PC-9 (cell line): ENCODE results near the gene RNF121. TPM values are rescaled to one million over a fixed set of nuclear protein-coding genes. Genes with fewer than 3 reads are reported as not detected.
"Not testable (repeated sequence)": the region's sequence is repeated elsewhere in the genome, so short reads cannot be mapped to it uniquely, and the experiment has no call there.

Experiments used
- Bru-seq: library from RNA; stranded (reverse); fragments of 400-500 nt; gene quantifications from one replicate; lab custom pipeline; 2021; lab: Mats Ljungman, UMichigan
- BruChase-seq, 2 experiments: library from RNA; stranded (reverse); fragments of 400-500 nt; gene quantifications; one replicate each; lab custom pipeline; 2021; lab: Mats Ljungman, UMichigan
- BruUV-seq: library from RNA; stranded (reverse); fragments of 400-500 nt; replicated peaks from 2 replicates; lab custom pipeline; 2021; lab: Mats Ljungman, UMichigan
- CTCF ChIA-PET: fragments of 300-600 bp; sonication (Branson Sonifier 250); formaldehyde crosslinking; loops from one replicate; lab custom pipeline; 2022; ENCODE audit warnings: antibody characterized with exemption; lab: Charles Lee
- POLR2A ChIA-PET: fragments of 300-600 bp; sonication (Branson Sonifier 250); formaldehyde crosslinking; loops from one replicate; lab custom pipeline; 2022; ENCODE audit warnings: antibody characterized with exemption; ENCODE audit not compliant: unreplicated experiment; lab: Charles Lee
- DNase-seq, 2 experiments: peaks; one replicate each; pipeline versions ENCODE4 v3.0.0 to v3.0.0-alpha.2; 2015 to 2022; ENCODE audit warnings: mixed read lengths in 1 of 2
- H2AFZ ChIP-seq: fragments of 200-600 bp; sonication (generic); 2 replicates; pipeline ENCODE4 v1.8.1; 2017; ENCODE audit warnings: antibody characterized with exemption
- H3F3A ChIP-seq: fragments of 200-600 bp; sonication (generic); 2 replicates; pipeline ENCODE4 v1.8.1; 2017; ENCODE audit warnings: antibody characterized with exemption, mild to moderate bottlenecking, low read depth; ENCODE audit not compliant: insufficient read depth
- H3K27ac ChIP-seq: fragments of 200-600 bp; sonication (generic); 2 replicates; pipeline ENCODE4 v1.6.1; 2016; ENCODE audit warnings: mixed run types
- H3K27me3 ChIP-seq: fragments of 200-600 bp; sonication (generic); 2 replicates; pipeline ENCODE4 v1.6.1; 2016; ENCODE audit warnings: low read depth, mixed run types; ENCODE audit not compliant: insufficient read depth
- H3K36me3 ChIP-seq: fragments of 200-600 bp; sonication (generic); 2 replicates; pipeline ENCODE4 v1.6.1; 2016; ENCODE audit warnings: low read depth, mixed run types
- H3K4me1 ChIP-seq: fragments of 200-600 bp; sonication (generic); replicated peaks from 2 replicates; pipeline ENCODE4 v1.6.1; 2016; ENCODE audit warnings: mixed run types; ENCODE audit not compliant: insufficient read depth
- H3K4me2 ChIP-seq: fragments of 200-600 bp; sonication (generic); 2 replicates; pipeline ENCODE4 v1.6.1; 2017; ENCODE audit warnings: mixed run types
- H3K4me3 ChIP-seq: fragments of 200-600 bp; sonication (generic); 2 replicates; pipeline ENCODE4 v1.6.1; 2016; ENCODE audit warnings: mixed run types
- H3K79me2 ChIP-seq: fragments of 200-600 bp; sonication (generic); 2 replicates; pipeline ENCODE4 v1.6.1; 2017; ENCODE audit warnings: low read depth, mixed run types
- H3K9me2 ChIP-seq: fragments of 200-600 bp; sonication (generic); 2 replicates; pipeline ENCODE4 v1.8.1; 2017; ENCODE audit warnings: mild to moderate bottlenecking; ENCODE audit not compliant: insufficient read depth
- H3K9me3 ChIP-seq: fragments of 200-600 bp; sonication (generic); 2 replicates; pipeline ENCODE4 v1.8.1; 2016; ENCODE audit warnings: low read depth; ENCODE audit not compliant: insufficient read depth
- H4K20me1 ChIP-seq: fragments of 200-600 bp; sonication (generic); 2 replicates; pipeline ENCODE4 v1.8.1; 2017; ENCODE audit not compliant: insufficient read depth
- EZH2 ChIP-seq: fragments of 200-600 bp; sonication (generic); IDR thresholded peaks from 2 replicates; pipeline ENCODE4 v1.8.0; 2017; ENCODE audit warnings: antibody characterized with exemption, low read depth
- intact Hi-C: fragments of 100-400 bp; cut with micrococcal nuclease; formaldehyde crosslinking; loops from one replicate; pipeline ENCODE4 v1.10.0; 2022; ENCODE audit not compliant: unreplicated experiment
- long read RNA-seq: library from polyadenylated mRNA; stranded (forward); transcript quantifications from one replicate; pipeline ENCODE4 v2.0.0, GENCODE V29; 2022
- total RNA-seq: library from RNA; stranded (reverse); gene quantifications from 2 replicates; pipeline ENCODE4 v1.2.3, GENCODE V29; 2021
- TF ChIP-seq, protein P1 (sequence below): fragments of 200-600 bp; sonication (generic); conservative IDR thresholded peaks from 2 replicates; pipeline ENCODE4 v1.6.1; 2017; ENCODE audit warnings: mixed run types, antibody characterized with exemption, mild to moderate bottlenecking, moderate library complexity

RNF121 gene
- total RNA-seq (40.5 and 41.2 TPM in 2 replicates), Bru-seq, nascent RNA (percentile 81 among the genes with signal in this experiment), BruChase-seq, experiment 1, labeled RNA remaining after a 2-hour chase (percentile 72 among the genes with signal in this experiment), BruChase-seq, experiment 2, labeled RNA remaining after a 6-hour chase (percentile 67 among the genes with signal in this experiment)
- long read RNA-seq, transcript RNF121-201 (9 exons, 2,625 nt), result major isoform, 16 of 22 reads
- long read RNA-seq, partial matches to known transcripts, result 1 of 22 reads
- long read RNA-seq, other reads (novel, unspliced or antisense), result 2 of 22 reads

GRCh38 chr11:71928737-71929443 is at the start of gene RNF121:
Gene RNF121, plus strand, starts transcription at chr11:71929046. Its CDS starts 16 bp downstream, at chr11:71929062.
- Histone ChIP-seq H2AFZ (peak within 1 kb of the TSS; percentile 97), H3K4me1 (peaks cover 18% of the 10 kb centered on the region), H3K4me3 (peak within 1 kb of the TSS; percentile 89), H3K79me2 (peaks cover 61% of the 10 kb centered on the region), H3K9me3 (no peaks in the 10 kb centered on the region), H4K20me1 (peaks cover 15% of the 10 kb centered on the region; the same call in 1 of the 2 replicates), H3K4me2 (peak within 1 kb of the TSS; percentile 99), H3K27ac (peak within 1 kb of the TSS; percentile 79), H3F3A (no peaks in the 10 kb centered on the region), H3K27me3 (no peaks in the 10 kb centered on the region), H3K9me2 (no peaks in the 10 kb centered on the region), H3K36me3 (no peaks in the 10 kb centered on the region)
- intact Hi-C loops, result loop anchor here (1.0 to 5.0 kb wide), 3 partner anchors 16 to 153 kb away; partner anchors contain the start of genes LRRC51 and NUMA1
- no TSS peak for BruUV-seq
- no peak for TF ChIP-seq EZH2
- TF ChIP-seq, protein P1, sequence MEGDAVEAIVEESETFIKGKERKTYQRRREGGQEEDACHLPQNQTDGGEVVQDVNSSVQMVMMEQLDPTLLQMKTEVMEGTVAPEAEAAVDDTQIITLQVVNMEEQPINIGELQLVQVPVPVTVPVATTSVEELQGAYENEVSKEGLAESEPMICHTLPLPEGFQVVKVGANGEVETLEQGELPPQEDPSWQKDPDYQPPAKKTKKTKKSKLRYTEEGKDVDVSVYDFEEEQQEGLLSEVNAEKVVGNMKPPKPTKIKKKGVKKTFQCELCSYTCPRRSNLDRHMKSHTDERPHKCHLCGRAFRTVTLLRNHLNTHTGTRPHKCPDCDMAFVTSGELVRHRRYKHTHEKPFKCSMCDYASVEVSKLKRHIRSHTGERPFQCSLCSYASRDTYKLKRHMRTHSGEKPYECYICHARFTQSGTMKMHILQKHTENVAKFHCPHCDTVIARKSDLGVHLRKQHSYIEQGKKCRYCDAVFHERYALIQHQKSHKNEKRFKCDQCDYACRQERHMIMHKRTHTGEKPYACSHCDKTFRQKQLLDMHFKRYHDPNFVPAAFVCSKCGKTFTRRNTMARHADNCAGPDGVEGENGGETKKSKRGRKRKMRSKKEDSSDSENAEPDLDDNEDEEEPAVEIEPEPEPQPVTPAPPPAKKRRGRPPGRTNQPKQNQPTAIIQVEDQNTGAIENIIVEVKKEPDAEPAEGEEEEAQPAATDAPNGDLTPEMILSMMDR, result no peak
- ChIA-PET CTCF (interaction anchor here (0.5 kb wide), 1 partner anchor 1796 kb away, joined by 4 read pairs; no protein-coding TSS in a partner anchor), POLR2A (interaction anchor here (0.6 to 0.9 kb wide), 3 partner anchors 9 to 142 kb away, joined by 5 to 19 read pairs (median 16); no protein-coding TSS in a partner anchor)
- DNase-seq, result peak; percentile 93 to 95

DNA sequence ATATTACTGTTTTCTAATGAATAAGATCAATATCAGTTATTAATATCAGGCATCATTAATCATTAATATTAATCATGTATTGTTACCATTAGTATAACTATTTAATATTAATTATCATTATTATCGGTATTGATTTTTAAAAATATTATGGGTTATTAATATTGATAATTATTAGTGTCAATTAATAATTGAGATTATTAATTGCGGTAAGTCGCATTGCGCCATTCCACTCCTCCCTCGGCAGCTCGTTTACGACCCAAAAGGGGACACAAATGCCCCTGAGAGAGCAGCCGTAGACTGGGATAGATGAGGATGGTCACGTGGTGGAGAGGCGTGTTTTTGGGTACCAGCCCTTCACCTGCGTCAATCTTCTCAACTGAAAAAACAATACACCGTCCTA is 43.0 kb upstream of the RNF121 start:
- H4K20me1 ChIP-seq, DNase-seq, H2AFZ ChIP-seq, POLR2A ChIA-PET, H3F3A ChIP-seq, H3K27me3 ChIP-seq, intact Hi-C loops, H3K27ac ChIP-seq, H3K4me2 ChIP-seq, H3K4me3 ChIP-seq, H3K9me2 ChIP-seq, H3K9me3 ChIP-seq, H3K36me3 ChIP-seq, CTCF ChIA-PET, H3K79me2 ChIP-seq, BruUV-seq: not testable (repeated sequence)
- peaks cover 13% of the 10 kb centered on the region for H3K4me1 ChIP-seq

DNA sequence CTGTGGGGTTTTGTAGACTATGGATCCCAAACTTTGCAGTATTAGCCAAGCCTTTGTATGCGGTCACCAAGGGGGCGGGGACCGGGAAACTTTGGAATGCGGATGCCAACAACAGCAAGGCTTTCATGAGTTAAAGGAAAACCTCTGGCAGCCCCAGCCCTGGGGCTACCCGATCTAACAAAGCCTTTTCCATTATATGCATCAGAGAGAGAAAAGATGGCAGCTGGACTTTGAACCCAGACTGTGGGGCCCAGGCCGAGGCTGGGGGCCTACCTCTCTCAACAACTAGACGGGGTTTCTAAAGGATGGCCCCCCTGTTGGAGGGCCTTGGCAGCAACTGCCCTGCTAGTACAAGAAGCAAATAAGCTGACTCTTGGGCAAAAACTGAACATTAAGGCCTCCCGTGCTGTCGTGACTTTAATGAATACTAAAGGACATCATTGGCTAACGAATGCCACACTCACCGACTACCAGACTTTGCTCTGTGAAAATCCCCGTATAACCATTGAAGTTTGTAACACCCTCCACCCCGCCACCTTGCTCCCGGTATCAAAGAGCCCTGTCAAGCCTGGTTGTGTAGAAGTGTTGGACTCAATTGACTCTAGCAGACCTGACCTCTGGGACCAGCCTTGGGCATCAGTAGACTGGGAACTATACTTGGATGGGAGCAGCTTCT is 40.4 kb upstream of the RNF121 start:
- H3K9me2 ChIP-seq, CTCF ChIA-PET, POLR2A ChIA-PET: not testable (repeated sequence)

GRCh38 chr11:71889181-71889872 is 39.5 kb upstream of the RNF121 start:
- peaks cover 13% of the 10 kb centered on the region for H3K4me1 ChIP-seq
- H3K27me3 ChIP-seq, H3K36me3 ChIP-seq, H3K9me3 ChIP-seq, H3F3A ChIP-seq, H3K4me3 ChIP-seq, POLR2A ChIA-PET, H3K4me2 ChIP-seq, intact Hi-C loops, BruUV-seq, H3K79me2 ChIP-seq, H2AFZ ChIP-seq, H3K9me2 ChIP-seq, CTCF ChIA-PET, H3K27ac ChIP-seq, H4K20me1 ChIP-seq: not testable (repeated sequence)
- peak in 1 of 2 experiments; percentile 51 for DNase-seq

More for the DNA sequence above, 40.4 kb upstream of the RNF121 start:
- peaks cover 13% of the 10 kb centered on the region for H3K4me1 ChIP-seq
- H3K36me3 ChIP-seq, H3K4me3 ChIP-seq, intact Hi-C loops, H3K27ac ChIP-seq, H3K9me3 ChIP-seq, DNase-seq, H3K27me3 ChIP-seq, H3F3A ChIP-seq, H3K79me2 ChIP-seq, BruUV-seq, H2AFZ ChIP-seq, H3K4me2 ChIP-seq, H4K20me1 ChIP-seq: not testable (repeated sequence)
